HepG2 (cell line): ENCODE results near the gene ESRP2. TPM values are rescaled to one million over a fixed set of nuclear protein-coding genes. Genes with fewer than 3 reads are reported as not detected.
A peak's percentile ranks its signal among the peaks of the same experiment; 100 is the strongest.

ENCODE experiments used
- CBX2 ChIP-seq, 2 experiments: fragments of 200-600 bp in 1 of 2; sonication (generic); formaldehyde crosslinking in 1 of 2; IDR thresholded peaks; 2 replicates each; pipeline versions ENCODE4 v1.7.0 to v1.8.1; 2018 to 2022; ENCODE audit warnings: low read depth in 2 of 2, low read length in 1 of 2, mild to moderate bottlenecking in 1 of 2, missing genetic modification reagents in 1 of 2
- KMT2A ChIP-seq: sonication (generic); formaldehyde crosslinking; IDR thresholded peaks from 2 replicates; pipeline ENCODE4 v1.4.0; 2020; ENCODE audit warnings: missing genetic modification reagents
- NR3C1 ChIP-seq: sonication (generic); formaldehyde crosslinking; IDR thresholded peaks from 2 replicates; pipeline ENCODE4 v1.4.0; 2020; ENCODE audit warnings: missing genetic modification reagents
- NRL ChIP-seq: sonication (generic); formaldehyde crosslinking; IDR thresholded peaks from 2 replicates; pipeline ENCODE4 v1.5.0; 2020; ENCODE audit warnings: missing genetic modification reagents, mild to moderate bottlenecking, moderate library complexity, borderline replicate concordance
- SIX4 ChIP-seq: sonication (generic); formaldehyde crosslinking; IDR thresholded peaks from 2 replicates; pipeline ENCODE4 v1.4.0; 2020; ENCODE audit warnings: missing genetic modification reagents
- SRSF9 ChIP-seq: fragments of 200-400 bp; formaldehyde crosslinking; IDR thresholded peaks from 2 replicates; pipeline ENCODE4 v1.6.1; 2018; ENCODE audit warnings: borderline replicate concordance, mild to moderate bottlenecking, low read depth, low read length; ENCODE audit not compliant: insufficient read depth, poor library complexity, severe bottlenecking
- TCF7 ChIP-seq: sonication (generic); IDR thresholded peaks from 2 replicates; pipeline ENCODE4 v1.6.1; 2016; ENCODE audit warnings: antibody characterized with exemption, low read depth
- ZFYVE20 ChIP-seq: sonication (generic); formaldehyde crosslinking; IDR thresholded peaks from 2 replicates; pipeline ENCODE4 v1.8.0; 2023; ENCODE audit warnings: low read depth, mild to moderate bottlenecking, moderate library complexity, missing genetic modification reagents, borderline replicate concordance
- ZMYM2 ChIP-seq: sonication (generic); formaldehyde crosslinking; IDR thresholded peaks from 2 replicates; pipeline ENCODE4 v1.8.0; 2022; ENCODE audit warnings: mild to moderate bottlenecking, missing genetic modification reagents
- ZNF557 ChIP-seq: sonication (generic); formaldehyde crosslinking; IDR thresholded peaks from 2 replicates; pipeline ENCODE4 v1.4.0; 2020; ENCODE audit warnings: missing genetic modification reagents
- ZNF629 ChIP-seq: sonication (generic); formaldehyde crosslinking; conservative IDR thresholded peaks from 2 replicates; pipeline ENCODE4 v1.5.0; 2020; ENCODE audit warnings: missing genetic modification reagents
- ZNF83 ChIP-seq: sonication (generic); formaldehyde crosslinking; IDR thresholded peaks from 2 replicates; pipeline ENCODE4 v1.4.0; 2020; ENCODE audit warnings: missing genetic modification reagents, mild to moderate bottlenecking, borderline replicate concordance
- polyA plus RNA-seq, 8 experiments: library from polyadenylated mRNA; depleted of rRNA in 3 of 8; stranded (reverse) in 7 of 8; unstranded in 1 of 8; fragments of >200 nt; fragmentation: Illumina TruSeq in 4 of 8; extraction: Trizol in 4 of 8; gene quantifications; 2 replicates each; pipeline versions ENCODE4 v1.2.1 to v1.2.3, GENCODE V29; 2011 to 2016; ENCODE audit warnings: low read depth in 4 of 8, missing spikeins in 1 of 8, mixed read lengths in 1 of 8; ENCODE audit not compliant: insufficient read depth in 1 of 8
- total RNA-seq, 5 experiments: library from RNA; depleted of rRNA; stranded (reverse); fragments of >200 nt; fragmentation: Illumina TruSeq; extraction: Trizol; gene quantifications; 2 replicates each; pipeline ENCODE4 v1.2.3, GENCODE V29; 2016; ENCODE audit warnings: low read depth in 1 of 5
- TF ChIP-seq, protein P1 (sequence below): sonication (generic); formaldehyde crosslinking; IDR thresholded peaks from 2 replicates; pipeline ENCODE4 v1.5.0; 2020; ENCODE audit warnings: mild to moderate bottlenecking, missing genetic modification reagents
- TF ChIP-seq, protein P2 (sequence below): sonication (generic); formaldehyde crosslinking; IDR thresholded peaks from 2 replicates; pipeline ENCODE4 v1.4.0; 2020; ENCODE audit warnings: mild to moderate bottlenecking, missing genetic modification reagents, borderline replicate concordance
- TF ChIP-seq, protein P3 (sequence below): IDR thresholded peaks from 2 replicates; pipeline ENCODE4 v1.6.1; 2016; ENCODE audit warnings: missing compliant biosample characterization, missing genetic modification reagents, borderline replicate concordance

Gene ESRP2
- total and polyA plus RNA-seq, 2 of the 13 experiments (the other 11 are each of a cell fraction or from before 2014, with no cell fraction given), result 21.1 to 32.4 TPM

DNA sequence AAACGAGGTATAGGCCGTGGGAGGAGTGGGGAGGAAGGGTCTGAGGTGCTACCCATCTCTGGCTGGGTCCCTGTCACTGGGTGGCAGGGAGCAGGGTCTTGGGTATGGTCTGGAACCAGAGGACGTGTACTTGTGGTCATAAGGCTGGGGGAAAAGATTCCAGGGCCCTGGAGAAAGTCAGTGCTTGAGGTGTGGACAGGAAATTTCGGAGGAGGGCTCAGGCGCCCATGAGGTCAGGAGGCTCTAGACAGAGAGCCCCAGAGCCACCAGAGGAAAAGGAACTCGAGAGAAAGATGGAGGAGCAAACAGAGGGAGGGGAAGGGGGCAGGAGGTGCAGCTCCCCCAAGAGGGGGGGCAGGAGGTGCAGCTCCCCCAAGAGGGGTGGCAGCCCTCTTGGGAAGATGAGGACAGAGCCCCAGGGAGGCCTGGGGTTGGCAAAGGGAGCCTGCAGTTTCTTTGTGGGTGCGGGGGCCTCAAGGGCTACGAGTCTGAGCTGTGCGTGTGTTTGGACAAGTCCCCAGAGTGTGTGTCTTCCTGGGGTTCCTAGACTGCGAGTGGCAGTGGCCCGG lies 27.7 kb upstream of the ESRP2 start (continued):
- TF ChIP-seq NR3C1, result no peak
- no peak for TF ChIP-seq CBX2 (IDR thresholded peaks at IDR 0.05; ENCODE audit: low read depth, low read length)
- no peak for TF ChIP-seq CBX2 (CRISPR knock-in tag; IDR thresholded peaks at IDR 0.05; ENCODE audit: low read depth)
- no peak for TF ChIP-seq ZNF629 (CRISPR knock-in tag)
- TF ChIP-seq, protein P1, sequence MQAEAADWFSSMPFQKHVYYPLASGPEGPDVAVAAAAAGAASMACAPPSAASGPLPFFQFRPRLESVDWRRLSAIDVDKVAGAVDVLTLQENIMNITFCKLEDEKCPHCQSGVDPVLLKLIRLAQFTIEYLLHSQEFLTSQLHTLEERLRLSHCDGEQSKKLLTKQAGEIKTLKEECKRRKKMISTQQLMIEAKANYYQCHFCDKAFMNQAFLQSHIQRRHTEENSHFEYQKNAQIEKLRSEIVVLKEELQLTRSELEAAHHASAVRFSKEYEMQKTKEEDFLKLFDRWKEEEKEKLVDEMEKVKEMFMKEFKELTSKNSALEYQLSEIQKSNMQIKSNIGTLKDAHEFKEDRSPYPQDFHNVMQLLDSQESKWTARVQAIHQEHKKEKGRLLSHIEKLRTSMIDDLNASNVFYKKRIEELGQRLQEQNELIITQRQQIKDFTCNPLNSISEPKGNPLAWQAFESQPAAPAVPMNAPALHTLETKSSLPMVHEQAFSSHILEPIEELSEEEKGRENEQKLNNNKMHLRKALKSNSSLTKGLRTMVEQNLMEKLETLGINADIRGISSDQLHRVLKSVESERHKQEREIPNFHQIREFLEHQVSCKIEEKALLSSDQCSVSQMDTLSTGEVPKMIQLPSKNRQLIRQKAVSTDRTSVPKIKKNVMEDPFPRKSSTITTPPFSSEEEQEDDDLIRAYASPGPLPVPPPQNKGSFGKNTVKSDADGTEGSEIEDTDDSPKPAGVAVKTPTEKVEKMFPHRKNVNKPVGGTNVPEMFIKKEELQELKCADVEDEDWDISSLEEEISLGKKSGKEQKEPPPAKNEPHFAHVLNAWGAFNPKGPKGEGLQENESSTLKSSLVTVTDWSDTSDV (CRISPR knock-in tag), result no peak
- TF ChIP-seq, protein P2, sequence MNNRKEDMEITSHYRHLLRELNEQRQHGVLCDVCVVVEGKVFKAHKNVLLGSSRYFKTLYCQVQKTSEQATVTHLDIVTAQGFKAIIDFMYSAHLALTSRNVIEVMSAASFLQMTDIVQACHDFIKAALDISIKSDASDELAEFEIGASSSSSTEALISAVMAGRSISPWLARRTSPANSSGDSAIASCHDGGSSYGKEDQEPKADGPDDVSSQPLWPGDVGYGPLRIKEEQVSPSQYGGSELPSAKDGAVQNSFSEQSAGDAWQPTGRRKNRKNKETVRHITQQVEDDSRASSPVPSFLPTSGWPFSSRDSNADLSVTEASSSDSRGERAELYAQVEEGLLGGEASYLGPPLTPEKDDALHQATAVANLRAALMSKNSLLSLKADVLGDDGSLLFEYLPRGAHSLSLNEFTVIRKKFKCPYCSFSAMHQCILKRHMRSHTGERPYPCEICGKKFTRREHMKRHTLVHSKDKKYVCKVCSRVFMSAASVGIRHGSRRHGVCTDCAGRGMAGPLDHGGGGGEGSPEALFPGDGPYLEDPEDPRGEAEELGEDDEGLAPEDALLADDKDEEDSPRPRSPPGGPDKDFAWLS (CRISPR knock-in tag), result no peak
- TF ChIP-seq TCF7, result no peak
- no peak for TF ChIP-seq SRSF9
- TF ChIP-seq, protein P3, sequence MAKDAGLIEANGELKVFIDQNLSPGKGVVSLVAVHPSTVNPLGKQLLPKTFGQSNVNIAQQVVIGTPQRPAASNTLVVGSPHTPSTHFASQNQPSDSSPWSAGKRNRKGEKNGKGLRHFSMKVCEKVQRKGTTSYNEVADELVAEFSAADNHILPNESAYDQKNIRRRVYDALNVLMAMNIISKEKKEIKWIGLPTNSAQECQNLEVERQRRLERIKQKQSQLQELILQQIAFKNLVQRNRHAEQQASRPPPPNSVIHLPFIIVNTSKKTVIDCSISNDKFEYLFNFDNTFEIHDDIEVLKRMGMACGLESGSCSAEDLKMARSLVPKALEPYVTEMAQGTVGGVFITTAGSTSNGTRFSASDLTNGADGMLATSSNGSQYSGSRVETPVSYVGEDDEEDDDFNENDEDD, result no peak
- no peak for TF ChIP-seq ZFYVE20 (CRISPR knock-in tag)
- no peak for TF ChIP-seq NRL (CRISPR knock-in tag)
- TF ChIP-seq ZMYM2 (CRISPR knock-in tag), result peak; percentile 90
- no peak for TF ChIP-seq KMT2A (CRISPR knock-in tag)
- TF ChIP-seq ZNF557 (CRISPR knock-in tag), result no peak
- no peak for TF ChIP-seq SIX4 (CRISPR knock-in tag)
- TF ChIP-seq ZNF83 (CRISPR knock-in tag), result no peak
